HG03060 (cell line): ENCODE data around the gene ECSCR.

Source experiments
- ATAC-seq: cut with Tn5 transposase; IDR thresholded peaks from one replicate; pipeline ENCODE4 v1.9.1; 2021; ENCODE audit warnings: low read depth, moderate number of reproducible peaks; ENCODE audit not compliant: unreplicated experiment

Gene ECSCR

DNA sequence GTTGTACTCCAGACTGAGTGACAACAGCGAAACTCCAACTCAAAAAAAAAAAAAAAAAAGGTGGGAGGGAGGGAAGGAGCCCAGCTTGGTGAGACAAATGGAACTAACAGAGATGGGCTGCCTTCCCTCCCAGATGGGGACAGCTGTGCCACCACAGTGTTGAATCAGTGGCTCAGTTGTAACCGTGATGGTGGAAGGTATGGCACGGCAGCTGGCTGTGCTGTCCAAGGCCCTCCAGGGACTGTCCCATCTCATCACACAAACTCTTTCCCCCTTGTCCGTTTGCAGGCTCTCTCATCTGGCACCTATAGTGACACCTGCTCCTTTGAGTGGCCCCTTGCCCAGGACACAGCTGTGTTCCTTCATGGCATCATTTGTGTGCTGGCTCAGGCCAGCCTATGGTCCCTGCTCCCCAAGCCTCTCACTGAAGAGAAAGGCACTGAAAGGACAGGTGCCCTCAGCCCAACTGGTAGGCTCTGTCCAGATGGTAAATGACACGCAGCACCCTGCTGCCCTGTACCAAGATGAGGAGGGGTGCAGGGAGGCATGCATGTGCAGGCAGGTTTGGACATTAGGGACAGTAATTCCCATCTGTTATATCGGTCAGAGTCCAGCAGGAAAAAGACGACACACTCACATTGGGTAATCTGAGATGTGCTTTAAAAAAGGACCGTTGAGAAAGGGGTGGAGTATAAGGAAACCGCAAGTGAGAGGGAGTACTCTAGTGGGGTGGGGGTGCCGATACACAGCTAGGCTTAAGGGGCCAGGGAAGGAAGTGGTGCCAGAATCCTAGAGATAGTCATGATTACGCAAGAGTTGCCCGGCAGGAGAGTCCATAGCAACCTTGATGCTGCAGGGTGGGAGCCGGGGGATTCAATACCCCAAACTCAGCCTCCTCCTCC is 12.6 kb upstream of the ECSCR start:
- no peak for ATAC-seq

DNA sequence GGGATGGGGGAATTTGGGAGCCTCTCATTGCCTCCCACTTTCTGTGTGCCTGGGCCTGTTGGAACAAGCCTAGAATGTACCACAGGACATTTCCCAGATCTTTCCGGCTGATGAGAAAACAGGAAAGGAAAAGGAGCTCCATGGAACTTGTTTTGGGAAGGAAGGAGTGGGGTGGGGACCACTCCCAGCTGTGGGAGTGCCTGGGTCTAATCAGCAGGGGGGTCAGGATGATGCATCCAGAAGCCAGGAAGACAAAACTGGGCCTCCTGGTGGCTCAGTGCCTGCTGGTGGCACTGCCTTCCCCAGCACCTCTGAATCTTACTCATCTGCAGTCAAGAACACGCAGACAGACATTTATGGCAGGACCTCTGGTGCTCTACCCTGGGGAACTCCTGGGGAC is 11.0 kb upstream of the ECSCR start:
- no peak for ATAC-seq

DNA sequence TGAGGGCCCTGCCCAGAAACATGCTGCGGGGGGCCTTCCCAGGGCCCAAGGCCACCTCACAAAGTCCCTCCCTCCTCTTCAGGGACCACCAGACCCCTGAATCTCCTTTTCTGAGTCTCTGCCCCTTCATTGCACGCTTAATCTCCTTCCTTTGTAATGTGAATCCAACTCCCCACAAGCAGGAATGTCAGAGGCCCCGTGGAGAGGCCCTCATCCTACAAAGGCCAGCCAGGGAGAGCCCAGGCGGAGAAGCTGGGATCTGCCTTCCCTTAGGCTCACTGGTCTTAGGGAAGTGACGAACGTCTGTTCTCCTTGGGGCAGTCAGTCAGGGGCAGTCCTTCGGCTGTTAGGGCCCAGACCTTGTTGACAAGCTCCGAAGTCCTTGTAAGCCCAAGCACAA is 10.6 kb upstream of the ECSCR start:
- ATAC-seq = no peak

DNA sequence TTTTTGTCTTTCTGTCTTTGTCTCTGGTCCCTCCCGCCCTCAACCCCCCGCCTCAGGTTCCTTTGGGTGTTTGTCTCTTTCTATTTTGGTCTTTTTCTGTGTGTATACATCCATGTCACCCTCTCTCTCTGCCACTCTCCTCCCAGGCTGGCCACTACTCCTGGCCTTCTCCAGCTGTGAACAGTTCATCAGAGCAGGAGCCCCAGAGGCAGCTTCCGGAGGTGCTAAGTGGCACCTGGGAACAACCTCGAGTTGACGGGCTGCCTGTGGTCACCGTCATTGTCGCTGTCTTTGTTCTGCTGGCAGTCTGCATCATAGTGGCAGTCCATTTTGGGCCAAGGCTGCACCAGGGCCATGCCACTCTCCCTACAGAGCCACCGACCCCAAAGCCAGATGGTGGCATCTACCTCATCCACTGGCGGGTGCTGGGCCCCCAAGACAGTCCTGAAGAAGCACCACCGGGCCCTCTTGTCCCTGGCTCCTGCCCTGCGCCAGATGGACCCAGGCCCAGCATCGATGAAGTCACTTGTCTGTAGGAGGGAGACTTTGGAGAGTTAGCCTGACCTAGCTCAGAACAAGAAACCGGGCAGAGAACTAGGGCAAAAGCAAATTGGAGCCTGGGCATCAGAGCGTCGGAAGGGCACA is 10.0 kb upstream of the ECSCR start:
- ATAC-seq = no peak

DNA sequence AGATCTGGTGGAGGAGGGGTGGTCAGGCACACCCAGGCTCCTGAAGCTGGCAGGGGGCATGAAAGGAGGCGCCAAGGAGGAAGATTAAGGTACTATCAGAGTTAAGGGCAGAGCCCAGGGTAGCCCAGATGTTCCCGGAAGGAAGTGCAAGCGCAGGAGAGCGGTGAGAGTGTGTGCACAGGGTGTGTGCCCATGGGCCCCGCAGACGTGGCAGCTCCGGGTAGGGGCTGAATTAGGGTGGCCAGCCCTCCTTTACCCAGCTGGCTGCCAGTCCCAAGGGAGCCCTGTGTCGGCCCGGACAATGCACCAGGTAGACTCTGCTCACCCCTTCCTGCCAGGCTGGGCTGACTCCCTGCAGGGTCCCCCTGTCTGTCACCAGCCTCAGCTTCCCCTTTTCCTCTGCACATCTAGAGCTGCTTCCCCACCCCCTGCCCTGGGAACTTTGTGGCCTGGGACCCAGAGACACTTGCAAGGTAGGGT is 8.3 kb upstream of the ECSCR start, which contains the start of gene SMIM33:
TSS of gene SMIM33 (plus strand) at position 184 of the 480 bp plus-strand sequence. CDS start at position 302, 118 bp downstream.
- ATAC-seq = no peak

DNA sequence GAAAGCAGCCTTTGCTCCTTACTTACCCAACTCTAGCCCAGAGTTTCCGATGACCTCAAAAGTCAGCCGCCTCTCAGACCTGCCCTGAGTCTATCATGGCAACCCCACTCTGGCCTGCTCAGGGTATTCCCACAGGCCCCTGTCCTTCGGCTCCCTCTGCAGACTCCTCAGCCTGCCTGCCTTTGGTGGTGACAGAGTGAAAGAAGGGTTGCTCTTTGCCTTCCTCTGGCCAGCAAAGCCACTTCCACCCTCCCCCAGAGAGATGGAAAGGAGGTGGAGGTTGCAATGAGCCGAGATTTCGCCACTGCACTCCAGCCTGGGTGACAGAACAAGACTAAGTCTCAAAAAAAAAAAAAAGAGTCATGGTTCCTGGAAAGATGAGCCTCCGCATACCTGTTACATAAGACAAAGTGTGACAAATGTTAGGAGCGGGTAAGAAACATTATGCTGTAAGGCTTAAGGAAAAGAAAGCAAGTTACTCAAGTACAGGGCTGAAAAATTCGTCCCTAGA is 5.9 kb upstream of the ECSCR start:
- no peak for ATAC-seq

DNA sequence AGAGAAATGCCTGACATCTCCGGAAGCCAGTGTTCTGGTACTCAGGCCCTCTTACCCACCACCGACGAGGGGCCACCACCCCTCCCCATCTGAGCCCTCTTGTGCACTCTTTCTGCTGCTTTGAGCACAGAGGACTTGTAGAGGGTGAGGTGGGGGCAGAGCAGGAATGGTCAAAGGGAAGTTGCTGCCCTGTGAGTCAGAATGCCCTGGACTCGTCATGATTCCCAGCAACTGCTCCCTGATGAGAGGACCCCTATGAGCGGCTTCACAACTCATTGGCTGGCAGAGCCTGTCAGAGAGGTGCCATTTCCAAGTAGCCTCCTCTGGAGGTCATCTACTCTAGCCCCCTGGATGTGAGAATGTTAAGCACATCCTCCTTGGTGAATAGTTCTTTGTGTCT is 845 bp downstream of the ECSCR start:
- no peak for ATAC-seq

DNA sequence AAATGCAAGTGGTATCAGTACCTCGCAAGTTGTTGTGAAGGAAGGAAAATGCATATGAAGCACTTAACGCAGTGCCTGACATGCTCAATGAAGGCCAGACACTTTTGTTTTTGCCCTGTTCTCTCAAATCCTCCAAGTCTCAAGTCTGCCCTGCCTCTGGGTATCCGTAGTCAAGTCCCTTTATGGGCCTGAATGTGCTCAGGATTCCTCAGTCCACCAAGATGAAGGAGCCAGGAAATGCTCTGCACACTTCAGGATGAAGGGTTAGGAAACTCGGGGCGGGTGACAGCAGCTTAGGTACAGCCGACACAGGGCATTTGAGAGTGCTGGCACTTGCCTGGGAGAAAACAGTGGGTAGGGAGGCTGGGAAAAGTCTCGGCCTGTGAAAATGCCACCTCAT is 1.4 kb downstream of the ECSCR start:
- ATAC-seq = no peak

DNA sequence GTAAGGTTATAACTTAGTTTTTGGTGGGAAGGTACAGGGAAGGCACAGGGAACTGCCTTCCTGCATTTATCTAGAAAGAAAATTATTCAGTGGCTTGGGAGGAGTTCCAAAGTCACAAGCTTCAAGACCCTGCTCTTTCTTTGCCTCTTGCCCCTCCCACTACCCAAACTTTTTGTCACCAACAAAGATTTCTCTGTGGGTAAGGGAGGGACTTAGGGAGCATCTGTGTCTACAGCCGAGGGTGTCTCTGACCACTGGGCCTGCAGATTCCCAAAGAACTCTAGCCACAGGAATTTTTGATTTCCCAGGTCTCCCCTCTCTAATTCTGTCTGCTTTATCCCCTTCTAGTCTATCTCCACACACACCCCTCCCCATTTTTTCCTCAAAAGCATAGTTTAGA is 2.1 kb downstream of the ECSCR start:
- ATAC-seq = no peak

DNA sequence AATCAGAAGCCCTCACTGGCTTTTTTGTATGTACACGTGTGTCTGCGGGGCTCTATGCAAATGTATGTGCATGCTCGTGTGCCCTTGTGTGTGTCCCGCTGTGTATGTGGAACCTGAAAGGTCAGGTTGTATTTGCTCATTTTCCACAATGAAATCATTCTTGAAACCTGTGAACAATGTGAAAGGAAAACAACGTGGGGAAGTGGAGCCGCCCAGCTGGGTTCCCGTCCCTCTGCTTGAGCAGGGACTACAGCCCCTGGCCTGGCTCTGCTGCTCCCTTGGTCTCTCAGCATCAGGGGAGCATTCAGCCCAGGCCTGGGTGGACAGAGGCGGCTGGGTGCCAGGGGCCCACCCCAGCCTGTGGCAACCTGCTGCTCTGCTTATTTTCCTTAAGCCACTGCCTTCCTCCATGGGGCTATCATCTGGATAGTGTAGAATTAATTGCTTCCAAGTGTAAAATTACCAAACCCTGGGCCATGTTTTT is 3.0 kb downstream of the ECSCR start:
- no peak for ATAC-seq

DNA sequence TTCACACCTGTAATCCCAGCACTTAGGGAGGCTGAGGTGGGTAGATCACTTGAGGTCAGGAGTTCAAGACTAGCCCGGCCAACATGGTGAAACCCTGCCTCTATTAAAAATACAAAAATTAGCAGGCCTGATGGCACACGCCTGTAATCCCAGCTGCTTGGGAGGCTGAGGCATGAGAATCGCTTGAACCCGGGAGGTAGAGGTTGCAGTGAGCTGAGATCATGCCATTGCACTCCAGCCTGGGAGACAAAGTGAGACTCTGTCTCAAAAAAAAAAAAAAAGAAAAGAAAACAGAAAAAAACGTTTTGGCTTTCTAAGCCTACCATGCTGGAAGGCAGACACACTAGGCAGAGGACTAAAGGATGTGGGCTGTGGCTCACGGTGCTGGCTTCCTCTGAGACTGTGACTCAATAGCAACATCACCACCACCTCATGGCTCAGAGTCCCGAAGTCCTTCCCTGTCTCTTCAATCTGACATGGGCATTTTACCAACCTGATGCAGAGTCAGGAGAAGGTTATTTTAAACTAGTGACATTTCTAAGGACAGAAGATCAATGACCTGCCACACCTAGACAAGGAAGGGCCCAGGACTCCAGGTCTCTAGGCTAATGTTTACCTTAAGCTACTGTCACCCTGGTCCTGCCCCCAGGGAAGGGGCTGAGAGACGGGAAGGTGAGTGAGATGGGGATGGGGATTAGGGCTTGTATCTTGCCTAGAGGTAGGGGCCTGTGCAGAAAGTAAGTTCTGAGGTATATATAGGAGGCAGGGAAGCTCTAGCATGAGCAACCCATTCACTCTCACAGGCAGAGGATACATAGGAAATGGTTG is 3.7 kb downstream of the ECSCR start:
- no peak for ATAC-seq

DNA sequence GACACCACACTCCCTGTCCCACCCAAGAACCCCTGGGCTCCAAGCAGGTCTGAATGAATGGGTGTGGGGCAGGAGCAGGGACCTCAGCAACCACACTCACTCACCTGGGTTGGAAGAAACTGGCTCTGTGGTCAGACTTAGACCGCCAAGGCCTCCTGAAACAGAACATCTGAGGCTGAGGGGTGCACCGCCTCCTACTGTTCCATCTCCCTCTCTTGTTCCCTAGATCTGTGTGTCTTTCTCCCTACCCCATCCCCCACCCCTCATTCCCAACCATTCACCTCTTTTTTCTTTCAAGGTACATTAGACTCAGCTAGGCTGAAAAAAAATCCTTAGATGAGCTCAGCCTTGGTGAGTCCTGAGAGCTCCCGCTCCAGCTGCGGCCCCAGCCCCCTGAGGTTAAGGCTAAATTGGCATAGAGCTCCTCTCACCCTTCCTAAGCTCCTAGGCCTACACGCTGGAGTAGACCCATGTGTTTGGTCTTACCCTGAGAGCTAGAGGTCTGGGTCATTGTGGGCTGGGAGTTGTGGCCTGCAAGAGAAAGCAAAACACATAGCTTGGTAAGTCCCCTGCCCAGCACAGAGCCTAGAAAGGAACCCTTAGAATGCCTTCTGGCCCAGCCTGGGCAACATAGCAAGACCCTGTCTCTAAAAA is 4.8 kb downstream of the ECSCR start:
- no peak for ATAC-seq

DNA sequence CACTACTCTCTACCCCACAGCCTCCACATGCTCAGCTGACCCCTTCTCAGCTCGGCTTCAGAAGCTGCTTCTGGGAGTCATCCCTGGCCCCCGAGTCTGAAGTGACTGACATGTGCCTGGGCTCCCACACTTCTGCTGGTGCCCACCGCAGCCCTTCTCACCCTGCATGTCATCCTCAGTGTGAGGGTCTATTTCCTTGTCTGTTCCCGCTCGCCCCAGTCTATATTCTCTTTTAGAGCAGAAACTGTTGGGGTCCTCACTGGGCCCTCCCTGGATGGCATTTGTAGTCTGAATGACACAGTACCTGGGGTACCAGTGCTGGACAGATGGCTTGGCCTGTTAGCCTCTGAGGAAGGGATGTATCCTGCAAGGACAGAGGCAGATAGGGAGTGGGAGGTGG is 5.3 kb downstream of the ECSCR start:
- ATAC-seq = no peak

DNA sequence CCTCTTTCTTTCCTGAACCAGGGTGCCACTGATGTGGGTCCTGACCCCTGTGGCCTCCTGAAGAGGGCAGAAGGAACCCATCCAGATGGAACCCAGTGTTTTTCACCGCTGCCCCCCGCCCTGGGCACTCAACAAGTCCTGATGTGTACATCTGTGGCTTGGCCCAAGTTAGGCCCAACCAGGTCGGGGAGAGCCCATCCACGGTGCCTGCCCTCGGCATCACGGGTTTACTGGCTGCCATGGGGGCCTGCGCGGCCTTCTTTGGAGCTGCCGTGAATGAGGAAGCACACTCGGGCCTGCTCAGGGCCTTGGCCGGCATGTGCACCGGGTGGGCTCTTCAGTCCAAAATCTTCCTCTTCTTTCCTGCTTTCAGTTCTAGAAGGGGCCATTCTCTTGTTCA is 5.8 kb downstream of the ECSCR start:
- ATAC-seq = no peak

DNA sequence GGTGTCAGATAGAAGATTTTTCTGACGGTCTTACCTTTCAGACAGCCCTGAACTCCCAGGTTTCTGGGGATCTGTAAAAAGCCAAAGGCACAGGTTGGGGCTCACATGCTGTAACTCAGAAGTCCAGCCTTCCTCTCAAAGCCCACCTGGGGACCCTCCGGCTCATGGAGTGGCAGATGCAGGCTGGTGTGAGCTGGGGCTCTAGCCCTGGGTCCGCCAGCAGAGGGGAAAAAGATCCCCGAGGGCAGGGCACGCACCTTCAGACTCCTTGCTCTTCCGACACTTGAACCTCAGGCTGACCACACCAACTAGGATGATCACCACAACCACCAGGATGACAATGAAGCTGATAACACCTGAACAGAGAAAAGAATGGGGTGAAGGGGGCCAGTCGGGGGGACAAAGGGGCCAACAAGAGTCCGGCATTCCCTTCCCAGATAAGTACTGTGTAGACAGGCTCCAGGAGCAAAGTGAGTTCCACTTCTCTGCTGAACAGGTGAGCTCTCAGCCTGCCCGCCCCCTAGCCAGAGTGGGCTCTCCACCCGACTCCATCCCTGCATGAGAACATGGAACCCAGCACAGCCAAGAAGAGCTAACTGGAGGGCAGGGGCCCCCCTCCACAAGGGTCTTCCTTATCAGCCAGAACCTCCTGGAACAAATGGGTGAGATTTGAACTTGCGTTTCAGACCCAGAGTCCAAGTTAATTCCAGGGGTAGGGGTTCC is 7.8 kb downstream of the ECSCR start:
- ATAC-seq = no peak

DNA sequence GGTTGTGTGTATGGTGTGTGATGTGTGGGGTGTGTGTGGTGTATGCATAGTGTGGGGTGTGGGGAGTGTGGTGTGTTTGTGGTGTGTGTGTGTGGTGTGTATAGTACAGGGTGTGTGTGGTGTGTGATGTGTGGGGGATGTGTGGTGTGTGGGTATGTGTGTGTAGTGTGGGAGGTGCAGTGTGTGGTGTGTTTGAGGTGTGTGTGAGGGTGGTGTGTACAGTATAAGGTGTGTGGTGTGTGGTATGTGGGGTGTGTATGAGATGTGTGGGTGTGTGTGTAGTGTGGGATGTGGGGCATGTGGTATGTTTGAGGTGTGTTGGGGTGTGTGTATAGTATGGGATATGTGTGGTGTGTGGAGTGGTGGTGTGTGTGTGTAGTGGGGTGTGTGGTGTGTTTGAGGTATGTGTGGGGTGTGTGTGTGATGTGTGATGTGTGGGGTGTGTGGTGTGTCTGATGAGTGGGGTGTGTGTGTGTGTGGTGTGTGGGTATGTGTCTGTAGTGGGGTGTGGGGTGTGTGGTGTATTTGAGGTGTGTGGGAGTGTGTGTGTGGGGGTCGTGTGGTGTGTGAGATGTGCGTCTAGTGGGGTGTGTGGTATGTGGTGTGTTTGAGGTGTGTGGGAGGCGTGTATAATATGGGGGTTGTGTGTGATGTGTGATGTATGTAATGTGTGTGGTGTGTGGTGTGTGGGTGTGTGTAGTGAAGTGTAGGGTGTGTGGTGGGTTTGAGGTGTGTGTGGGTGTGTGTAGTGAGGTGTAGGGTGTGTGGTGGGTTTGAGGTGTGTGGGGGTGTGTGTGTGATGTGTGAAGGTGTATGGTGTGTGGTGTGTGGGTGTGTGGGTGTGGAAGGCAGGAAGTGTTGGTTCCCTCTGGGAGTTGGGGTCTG is 8.6 kb downstream of the ECSCR start:
- ATAC-seq = no peak

DNA sequence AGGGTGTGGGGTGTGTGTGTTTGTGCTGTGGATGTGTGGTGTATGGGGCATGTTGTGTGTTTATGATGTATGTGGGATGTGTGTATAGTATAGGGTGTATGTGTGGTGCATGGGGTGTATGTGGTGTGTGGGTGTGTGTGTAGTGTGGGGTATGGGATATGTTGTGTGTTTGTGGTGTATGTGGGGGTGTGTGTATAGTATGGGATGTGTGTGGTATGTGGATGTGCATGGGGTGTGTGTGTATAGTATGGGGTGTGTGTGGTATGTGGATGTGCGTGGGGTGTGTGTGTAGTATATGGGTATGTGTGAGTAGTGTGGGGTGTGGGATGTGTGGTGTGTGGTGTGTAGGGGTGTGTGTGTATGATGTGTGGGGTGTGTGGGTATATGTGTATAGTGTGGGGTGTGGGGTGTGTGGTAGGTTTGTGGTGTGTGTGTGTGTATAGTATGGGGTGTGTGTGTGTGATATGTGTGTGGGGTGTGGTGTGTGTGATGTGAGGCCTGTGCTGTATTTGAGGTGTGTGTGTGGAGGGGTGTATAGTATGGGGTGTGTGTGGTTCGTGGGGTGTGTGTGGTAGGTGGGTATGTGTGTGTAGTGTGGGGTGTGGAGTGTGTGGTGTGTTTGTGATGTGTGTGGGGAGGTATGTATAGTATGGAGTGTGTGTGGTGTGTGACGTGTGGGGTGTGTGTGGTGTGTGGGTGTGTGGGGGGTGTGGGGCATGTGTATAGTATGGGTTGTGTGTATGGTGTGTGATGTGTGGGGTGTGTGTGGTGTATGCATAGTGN is 10.5 kb downstream of the ECSCR start:
- ATAC-seq = no peak

DNA sequence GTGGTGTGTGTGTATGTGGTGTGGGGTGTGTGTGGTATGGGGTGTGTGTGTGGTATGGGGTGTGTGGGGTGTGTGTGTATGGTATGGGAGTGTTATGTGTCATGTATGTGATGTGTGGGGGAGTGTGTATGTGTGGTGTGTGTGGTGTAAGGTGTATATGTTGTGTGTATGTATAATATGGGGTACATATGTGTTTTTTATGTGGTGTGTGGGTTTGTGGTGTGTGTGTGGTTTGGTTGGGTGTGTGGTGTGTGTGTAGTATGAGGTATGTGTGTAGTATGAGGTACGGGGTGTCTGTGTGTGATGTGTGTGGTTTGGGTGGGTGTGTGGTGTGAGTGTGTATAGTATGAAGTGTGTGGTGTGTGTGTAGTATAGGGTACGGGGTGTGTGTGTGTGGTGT is 11.4 kb downstream of the ECSCR start:
- no peak for ATAC-seq
